VCaP (cell line): ENCODE measurements around the gene MADCAM1.
"Not testable (repeated sequence)": the region's sequence is repeated elsewhere in the genome, so short reads cannot be mapped to it uniquely, and the experiment has no call there.

Experiments used
- H3K27ac ChIP-seq: fragments of 450-650 bp; 2 replicates; pipeline ENCODE4 v1.5.1; 2017
- CTCF ChIP-seq: fragments of 450-650 bp; conservative IDR thresholded peaks from 2 replicates; pipeline ENCODE4 v1.5.1; 2017; ENCODE audit warnings: mild to moderate bottlenecking, moderate library complexity

MADCAM1 gene

GRCh38 chr19:480016-480855 is 16.1 kb upstream of the MADCAM1 start:
- H3K27ac ChIP-seq, result no peak overlapping the region; the same call in 1 of the 2 replicates
- TF ChIP-seq CTCF, result peak; percentile 75

GRCh38 chr19:481100-481499 is 15.2 kb upstream of the MADCAM1 start:
- H3K27ac ChIP-seq, result not testable (repeated sequence)

- TF ChIP-seq CTCF, result no peak
- no peak overlapping the region for H3K27ac ChIP-seq
Measured at GRCh38 chr19:482186-483041, 13.9 kb upstream of the MADCAM1 start.

- no peak for TF ChIP-seq CTCF
- no peak overlapping the region for H3K27ac ChIP-seq
Measured at GRCh38 chr19:483332-484072, 12.8 kb upstream of the MADCAM1 start.

GRCh38 chr19:484494-484893 is 11.8 kb upstream of the MADCAM1 start:
- no peak overlapping the region for H3K27ac ChIP-seq
- no peak for TF ChIP-seq CTCF

- no peak for TF ChIP-seq CTCF
- H3K27ac ChIP-seq, result no peak overlapping the region
Measured at GRCh38 chr19:485077-485476, 11.2 kb upstream of the MADCAM1 start.

- TF ChIP-seq CTCF, result no peak
- no peak overlapping the region for H3K27ac ChIP-seq
Measured at GRCh38 chr19:485583-486236, 10.6 kb upstream of the MADCAM1 start.
